IPS-18c (cell line): Measurements from ENCODE around the gene IDNK.

Experiments
- H3K4me3 ChIP-seq: 2 replicates; pipeline ENCODE4 v1.7.0; 2013; ENCODE audit warnings: low read depth, mild to moderate bottlenecking, low read length, moderate library complexity; ENCODE audit not compliant: insufficient read depth
- H3K9me3 ChIP-seq: one replicate; pipeline ENCODE4 v1.6.1; 2013; ENCODE audit warnings: mild to moderate bottlenecking, low read length, moderate library complexity; ENCODE audit not compliant: control insufficient read depth, insufficient read depth

Gene IDNK

DNA sequence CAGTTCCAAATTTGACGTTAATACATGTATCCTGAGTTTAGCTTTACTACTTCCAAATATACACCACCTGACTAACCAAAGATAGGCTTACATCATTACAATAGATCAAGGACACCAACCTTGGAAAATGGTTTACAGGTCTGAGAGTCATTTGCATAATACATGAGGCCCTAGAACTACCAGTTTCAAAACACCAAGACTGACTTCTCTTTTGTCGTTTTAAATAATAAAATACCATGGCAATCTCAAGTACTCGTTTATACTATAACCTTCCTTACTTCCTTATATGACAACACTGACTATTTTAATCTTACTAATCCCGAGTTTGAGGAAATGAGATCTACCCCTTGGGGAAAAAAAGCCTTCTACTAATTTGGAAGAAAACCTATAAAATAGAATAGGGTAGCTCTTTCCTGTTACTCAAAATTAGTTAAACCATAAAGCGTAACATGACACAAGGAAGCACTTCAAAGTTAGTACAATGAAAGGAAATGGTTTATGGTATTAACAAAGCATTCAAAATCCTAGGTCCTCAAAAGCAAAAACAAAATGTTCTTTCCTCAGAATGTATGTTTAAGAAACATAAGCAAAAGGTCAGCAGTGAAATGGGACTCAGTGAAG lies 42.7 kb downstream of the IDNK start:
- H3K4me3 ChIP-seq: no peak overlapping the region
- H3K9me3 ChIP-seq: no peaks in the 10 kb centered on the region

DNA sequence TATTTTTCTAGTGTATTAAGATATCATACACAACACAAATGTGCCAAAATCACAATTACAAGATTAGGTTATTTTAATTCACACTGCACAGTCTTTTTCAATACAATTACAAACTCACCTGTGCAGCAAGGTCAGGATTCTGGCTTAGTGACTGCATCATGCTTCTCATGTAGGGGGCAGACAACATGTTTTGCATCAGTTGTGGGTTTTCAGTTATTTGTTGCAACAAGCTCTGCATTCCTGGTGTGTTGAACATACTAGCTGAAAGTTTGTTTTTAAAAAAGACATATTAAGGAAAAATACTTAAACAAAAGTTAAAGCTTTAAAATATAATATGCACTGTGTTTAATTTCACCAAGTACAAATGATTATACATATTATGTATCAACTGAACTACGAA lies 46.1 kb downstream of the IDNK start:
- H3K4me3 ChIP-seq: no peak overlapping the region
- no peaks in the 10 kb centered on the region for H3K9me3 ChIP-seq

DNA sequence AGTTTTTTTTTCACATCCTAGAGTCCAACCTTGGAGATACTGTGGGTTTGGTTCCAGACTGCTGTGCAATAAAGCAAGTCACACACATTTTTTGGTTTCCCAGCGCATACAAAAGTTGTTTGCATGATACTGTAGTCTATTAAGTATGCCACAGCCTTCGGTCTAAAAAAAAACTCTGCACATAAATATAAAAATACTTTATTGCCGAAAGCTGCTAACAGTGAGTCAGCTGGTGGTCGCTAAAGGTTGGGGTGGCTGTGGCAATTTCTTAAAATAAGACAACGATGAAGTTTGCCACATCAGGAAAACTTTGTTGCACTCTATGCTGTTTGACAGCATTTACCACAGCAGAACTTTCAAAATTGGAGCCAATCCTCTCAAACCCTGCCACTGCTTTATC lies 47.4 kb downstream of the IDNK start:
- Histone ChIP-seq H3K4me3 (no peak overlapping the region), H3K9me3 (no peaks in the 10 kb centered on the region)

DNA sequence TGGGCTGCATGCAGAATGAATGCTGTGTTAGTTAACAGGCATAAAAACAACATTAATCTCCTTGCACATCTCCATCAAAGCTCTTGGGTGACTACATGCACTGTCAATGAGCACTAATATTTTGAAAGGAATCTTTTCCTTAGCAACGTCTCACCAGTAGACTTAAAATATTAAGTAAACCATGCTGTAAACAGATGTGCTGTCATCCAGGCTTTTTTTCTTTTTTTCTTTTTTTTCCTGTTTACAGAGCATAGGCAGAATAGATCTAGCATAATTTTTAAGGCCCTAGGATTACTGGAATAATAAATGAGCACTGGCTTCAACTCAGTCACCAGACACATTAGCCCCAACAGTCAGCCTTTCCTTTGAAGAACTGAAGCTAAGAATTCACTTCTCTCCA lies 48.5 kb downstream of the IDNK start:
- H3K4me3 ChIP-seq: no peak overlapping the region
- H3K9me3 ChIP-seq: no peaks in the 10 kb centered on the region

DNA sequence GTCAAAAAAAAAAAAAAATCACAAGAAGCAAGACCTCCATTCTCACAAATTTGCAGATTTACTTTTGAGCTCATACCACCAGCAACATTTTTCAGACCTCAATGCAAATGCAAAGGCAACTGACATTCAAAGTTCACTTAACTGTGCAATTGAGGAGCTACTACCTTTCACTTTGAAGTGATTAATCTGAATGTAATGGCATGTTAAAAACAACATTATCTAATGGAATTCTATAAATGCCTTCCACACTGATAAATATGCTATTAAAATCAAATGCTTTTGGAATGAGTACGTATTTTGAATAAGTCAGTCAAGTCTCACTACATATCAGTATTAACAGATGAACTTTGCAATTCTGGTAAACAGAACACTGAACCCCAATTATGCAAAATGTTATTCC lies 52.5 kb downstream of the IDNK start:
- Histone ChIP-seq H3K9me3 (no peaks in the 10 kb centered on the region), H3K4me3 (no peak overlapping the region)

DNA sequence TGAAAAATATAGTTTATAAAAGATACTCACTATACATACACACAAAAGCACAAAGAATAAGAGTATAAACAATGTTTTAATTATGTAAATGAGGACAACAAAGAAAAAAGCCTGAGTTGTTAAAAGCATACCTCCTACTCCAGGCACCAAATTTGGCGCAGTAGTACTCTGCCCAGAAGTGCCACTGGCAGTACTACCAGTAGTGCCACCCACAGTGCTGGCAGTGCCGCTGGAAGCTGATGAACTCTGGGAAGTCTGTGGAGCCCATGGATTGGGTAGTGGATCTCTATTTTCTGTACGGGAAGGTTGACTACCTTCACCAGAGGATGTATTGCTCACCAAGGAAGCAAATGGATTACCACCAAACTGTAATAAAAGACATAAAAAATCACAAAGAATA lies 54.7 kb downstream of the IDNK start:
- Histone ChIP-seq H3K4me3 (no peak overlapping the region), H3K9me3 (no peaks in the 10 kb centered on the region)

DNA sequence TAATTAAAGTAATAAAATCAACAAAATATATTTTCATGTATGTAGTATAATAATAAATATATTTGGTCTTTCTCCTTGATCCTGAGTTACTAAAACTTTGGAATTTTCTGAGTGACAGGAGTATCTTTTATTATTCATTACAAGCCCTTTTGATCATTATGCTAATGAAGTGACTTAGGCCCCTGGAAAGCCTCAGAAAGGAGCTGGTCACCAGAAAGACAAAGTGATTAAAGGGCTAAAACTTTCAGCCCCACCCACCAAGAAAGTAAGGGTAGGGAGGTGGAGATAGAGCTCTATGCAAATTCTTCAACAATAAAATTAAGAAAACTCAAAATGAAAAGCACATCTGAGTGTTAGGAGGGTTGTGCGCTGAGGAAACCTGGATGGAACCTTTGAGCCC lies 57.3 kb downstream of the IDNK start:
- Histone ChIP-seq H3K4me3 (no peak overlapping the region), H3K9me3 (no peaks in the 10 kb centered on the region)

DNA sequence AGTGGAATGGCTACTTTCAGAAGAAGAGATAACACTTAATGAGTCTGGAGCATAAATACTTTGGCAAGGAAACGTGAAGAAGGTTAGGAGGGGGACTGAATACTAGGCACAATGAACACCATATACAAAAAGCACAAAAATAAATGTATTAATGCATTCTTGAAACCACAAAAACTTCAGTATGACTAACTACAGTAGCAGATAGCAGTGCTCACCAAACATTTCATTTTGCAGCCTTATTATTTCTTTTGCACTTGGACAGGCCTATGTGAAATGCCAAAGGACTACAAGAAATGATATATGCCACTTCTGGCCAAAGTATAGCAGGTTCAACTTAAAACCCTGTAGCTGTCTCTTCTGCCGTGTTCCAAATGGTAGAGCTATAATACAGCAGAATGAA lies 58.5 kb downstream of the IDNK start:
- no peak overlapping the region for H3K4me3 ChIP-seq
- no peaks in the 10 kb centered on the region for H3K9me3 ChIP-seq

DNA sequence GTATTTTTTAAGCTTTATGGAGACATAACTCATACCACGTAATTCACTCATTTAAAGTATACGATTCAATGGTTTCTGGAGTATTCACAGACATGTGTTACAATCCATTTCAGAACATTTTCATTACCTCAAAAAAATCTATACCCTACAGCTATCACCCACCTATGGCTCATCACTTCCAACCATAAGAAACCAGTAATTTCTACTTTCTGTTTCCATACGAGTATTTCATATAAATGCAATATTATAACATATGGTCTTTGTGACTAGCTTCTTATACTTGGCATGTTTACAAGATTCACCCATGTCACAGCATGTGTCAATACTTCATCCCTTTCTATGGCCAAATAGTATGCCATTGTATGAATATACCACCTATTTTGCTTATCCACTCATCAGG lies 66.0 kb downstream of the IDNK start:
- H3K9me3 ChIP-seq: no peaks in the 10 kb centered on the region

DNA sequence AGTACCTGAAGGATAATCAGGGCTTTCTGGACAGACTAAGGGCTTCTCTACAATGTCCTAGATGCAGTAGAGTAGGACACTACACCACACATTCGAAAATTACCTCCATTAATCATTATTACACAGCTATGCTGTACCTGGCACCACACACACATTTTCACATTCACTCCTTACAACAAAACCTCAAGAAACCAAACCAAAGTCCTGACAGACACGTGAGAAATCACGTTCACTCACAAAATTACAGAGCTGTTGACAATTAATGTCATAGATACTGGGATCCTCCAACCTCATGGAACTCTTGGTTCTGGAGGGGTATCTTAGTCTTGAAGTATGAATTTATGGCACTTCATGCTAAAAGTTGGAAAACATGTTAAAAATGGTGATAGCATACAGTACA lies 68.5 kb downstream of the IDNK start:
- H3K9me3 ChIP-seq: no peaks in the 10 kb centered on the region
- no peak overlapping the region for H3K4me3 ChIP-seq

More for the DNA sequence above, 66.0 kb downstream of the IDNK start:
- H3K4me3 ChIP-seq: no peak overlapping the region
